HG03064 (cell line): Measurements from ENCODE around the gene XPNPEP2.

Experiments used
- ATAC-seq: cut with Tn5 transposase; IDR thresholded peaks from one replicate; pipeline ENCODE4 v1.9.1; 2021; ENCODE audit warnings: low read depth; ENCODE audit not compliant: unreplicated experiment

Gene XPNPEP2

DNA sequence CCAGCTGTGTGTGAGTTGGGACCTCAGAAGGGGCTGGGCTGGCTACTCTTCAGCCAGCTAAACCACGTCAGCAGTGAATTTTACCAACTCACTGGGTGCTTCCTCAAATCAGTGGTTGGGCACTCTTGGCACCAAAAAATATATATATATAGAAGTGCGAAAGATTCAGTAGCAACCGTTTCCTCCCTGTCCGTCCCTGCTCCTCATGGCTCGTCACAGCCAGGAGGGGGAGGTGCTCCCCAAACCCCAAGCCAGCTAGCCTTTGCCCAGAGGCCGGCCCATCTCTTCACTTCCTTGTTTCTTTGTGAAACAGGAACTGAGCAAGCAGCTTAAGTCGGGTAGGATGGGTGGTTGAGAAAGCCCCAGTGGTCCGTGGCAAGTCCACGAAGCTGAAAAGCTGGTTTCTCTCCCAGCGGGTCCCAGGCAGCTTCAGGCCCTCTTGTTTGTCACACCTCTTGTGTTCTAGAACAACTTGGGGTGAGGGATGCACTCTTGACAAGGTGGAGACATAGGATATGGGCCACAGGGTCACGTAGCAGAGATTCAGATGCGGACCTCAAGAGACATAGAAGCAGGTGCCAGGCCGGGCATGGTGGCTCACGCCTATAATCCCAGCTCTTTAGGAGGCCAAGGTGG is 34.1 kb downstream of the XPNPEP2 start:
- peak; percentile 63 for ATAC-seq

- ATAC-seq = no peak
These were observed 35.1 kb downstream of the XPNPEP2 start for GRCh38 chrX:129773649-129774458.

- no peak for ATAC-seq
These were observed 38.6 kb downstream of the XPNPEP2 start for GRCh38 chrX:129777218-129778030.

- ATAC-seq = no peak
These were observed 40.4 kb downstream of the XPNPEP2 start for GRCh38 chrX:129779086-129779672.

DNA sequence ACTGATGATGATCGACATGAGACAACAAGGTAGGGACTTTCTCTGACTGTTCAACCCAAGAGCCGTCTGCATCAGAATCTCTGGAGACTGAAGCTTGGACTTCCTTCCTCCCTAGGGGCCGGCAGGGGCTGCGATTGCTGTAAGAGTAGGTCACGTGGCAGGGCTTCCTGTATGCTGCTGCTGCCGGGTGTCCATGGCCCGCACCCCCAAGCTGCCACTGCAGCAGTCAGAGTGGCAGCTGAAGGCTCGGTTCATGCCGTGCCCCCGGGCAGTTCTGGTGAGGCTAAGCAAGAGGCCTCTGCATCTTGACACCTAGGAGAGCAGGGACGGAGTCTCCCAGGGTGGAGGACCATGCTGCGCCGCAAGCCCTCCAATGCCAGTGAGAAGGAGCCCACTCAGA is 41.0 kb downstream of the XPNPEP2 start, which contains the start of gene SASH3:
SASH3 (plus strand) TSS at position 203 of the 400 bp plus-strand sequence; CDS start at position 352, 149 bp downstream.
- ATAC-seq = peak; percentile 32

- ATAC-seq = no peak
These were observed 41.8 kb downstream of the XPNPEP2 start for GRCh38 chrX:129780441-129781105.

GRCh38 chrX:129781134-129781672 is 42.4 kb downstream of the XPNPEP2 start:
- ATAC-seq = peak; percentile 59

- no peak for ATAC-seq
These were observed 43.1 kb downstream of the XPNPEP2 start for GRCh38 chrX:129781680-129782495.

GRCh38 chrX:129782706-129783105 is 43.9 kb downstream of the XPNPEP2 start:
- ATAC-seq = no peak

DNA sequence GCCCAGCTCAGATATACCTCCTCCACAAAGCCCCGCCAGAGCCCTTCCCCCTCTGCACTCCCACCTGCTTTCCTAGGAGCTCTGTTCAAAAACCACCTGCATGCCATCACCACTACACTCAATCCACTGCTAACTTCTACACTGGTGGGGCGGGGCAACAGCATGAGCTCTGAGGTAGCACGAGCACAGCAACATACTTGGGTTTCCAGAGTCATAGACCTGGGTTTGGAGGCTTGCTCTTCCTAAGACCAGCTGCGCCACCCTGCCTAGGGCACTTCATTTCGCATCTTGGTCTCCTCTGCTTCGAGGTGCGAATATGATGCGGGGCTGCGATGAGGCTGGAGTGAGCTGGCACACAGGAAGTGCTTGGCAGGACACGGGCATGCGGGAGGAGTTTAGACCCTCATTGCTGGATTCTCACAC is 44.5 kb downstream of the XPNPEP2 start:
- no peak for ATAC-seq

DNA sequence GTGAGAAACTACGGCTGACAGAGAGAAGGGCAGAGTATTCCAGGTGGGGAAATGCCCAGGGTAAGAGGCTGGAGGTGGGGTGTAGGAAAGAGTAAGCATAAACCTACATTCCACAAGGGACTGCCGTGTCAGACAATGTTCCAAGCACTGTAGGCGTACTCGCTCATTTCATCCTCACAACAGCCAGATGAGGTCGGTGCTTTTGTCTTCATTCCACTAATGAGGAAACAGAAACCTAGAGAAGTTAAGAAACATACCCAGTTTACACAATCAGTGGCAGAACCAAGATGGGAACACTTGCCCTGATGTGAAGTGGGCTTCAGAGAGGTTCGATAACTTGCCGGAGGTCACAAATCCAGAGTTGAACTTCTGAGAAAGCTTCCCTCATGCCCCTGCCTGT is 45.6 kb downstream of the XPNPEP2 start:
- no peak for ATAC-seq

DNA sequence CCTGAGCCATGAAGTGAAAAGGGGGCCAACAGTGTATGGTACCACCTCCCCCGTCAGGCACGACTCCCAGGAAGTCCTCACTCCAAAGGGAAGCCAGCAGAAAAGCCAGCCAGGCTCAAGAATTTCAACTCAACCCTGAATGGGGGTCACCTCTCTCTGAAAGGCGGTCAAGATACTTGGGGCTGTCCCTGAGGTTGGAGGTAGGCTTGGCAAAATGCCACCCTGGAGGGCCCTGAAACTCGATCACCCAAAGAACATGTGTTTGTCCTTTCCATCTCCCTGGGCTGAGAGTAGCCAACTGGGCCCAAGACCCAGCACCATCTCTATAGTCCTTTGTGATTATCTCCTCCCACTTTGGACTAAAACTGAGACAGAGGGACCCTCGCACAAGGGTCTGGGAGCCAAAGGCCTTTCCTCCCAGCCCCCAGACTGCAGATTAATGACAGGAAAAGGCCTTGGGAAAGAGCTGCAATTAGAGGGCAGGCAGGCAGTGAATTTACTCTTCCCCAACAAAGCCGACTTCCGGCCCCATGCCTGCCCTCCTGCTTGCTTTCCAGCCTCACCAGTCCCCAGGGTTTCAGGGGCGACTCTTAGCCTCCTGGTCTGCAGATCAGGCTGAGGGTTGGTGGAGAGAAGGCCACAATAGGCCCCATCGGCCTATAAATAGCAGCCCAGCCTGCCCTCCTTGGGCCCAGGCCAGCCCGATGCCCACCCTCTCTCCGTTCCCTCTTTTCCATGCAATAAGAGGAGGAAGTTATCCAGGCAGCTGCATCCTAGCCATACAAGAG is 46.6 kb downstream of the XPNPEP2 start:
- no peak for ATAC-seq

- ATAC-seq = peak; percentile 70
These were observed 47.5 kb downstream of the XPNPEP2 start for GRCh38 chrX:129786210-129786651.

DNA sequence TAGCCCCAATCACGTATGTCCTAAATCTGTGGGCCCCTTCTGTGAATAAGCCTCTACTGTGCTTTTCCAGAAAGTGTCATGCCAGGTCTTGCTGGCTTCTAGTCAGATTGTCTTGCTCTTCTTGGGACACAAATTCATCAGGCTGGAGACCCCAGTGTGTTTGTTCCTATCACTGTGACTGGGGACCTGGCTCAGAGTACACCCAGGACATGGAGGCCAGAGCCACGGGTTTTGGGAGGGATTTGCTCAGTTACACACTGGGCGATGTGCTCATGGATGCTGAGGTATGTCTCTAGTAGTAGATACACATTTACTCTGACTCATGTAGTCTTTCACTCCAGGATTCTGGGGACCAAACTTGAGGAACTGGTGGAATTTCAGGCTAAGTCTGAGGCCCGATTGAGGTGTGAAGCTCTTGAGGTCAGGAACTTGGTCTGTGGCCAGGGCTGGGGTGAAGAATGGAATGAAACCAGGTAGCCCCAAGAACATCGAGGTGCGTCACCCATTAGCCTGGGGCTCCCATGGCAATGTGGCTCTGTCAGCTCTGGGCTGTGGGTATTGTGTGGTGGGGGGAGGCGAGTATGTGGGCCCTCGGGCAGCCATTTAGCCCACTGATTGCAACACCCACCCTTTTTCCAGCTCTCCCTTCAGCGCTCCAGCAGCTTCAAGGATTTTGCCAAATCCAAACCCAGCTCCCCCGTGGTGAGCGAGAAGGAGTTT is 48.7 kb downstream of the XPNPEP2 start:
- ATAC-seq = no peak

DNA sequence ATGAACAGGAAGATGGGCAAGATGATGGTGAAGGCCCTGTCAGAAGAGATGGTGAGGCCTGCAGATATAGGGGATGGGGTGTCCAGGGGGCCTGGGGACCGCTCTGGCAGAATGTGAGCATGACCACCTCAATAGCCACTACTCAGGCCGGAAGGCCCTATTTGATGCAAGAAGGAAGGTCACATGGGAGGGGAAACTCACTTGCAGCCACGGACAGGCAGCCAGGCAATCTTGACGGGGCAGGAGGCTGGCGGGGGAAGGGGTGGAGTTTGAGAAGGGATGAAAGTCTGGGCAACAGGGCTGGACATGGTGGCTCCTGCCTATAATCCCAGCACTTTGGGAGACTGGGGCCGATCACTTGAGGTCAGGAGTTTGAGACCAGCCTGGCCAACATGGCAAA is 49.7 kb downstream of the XPNPEP2 start:
- no peak for ATAC-seq

DNA sequence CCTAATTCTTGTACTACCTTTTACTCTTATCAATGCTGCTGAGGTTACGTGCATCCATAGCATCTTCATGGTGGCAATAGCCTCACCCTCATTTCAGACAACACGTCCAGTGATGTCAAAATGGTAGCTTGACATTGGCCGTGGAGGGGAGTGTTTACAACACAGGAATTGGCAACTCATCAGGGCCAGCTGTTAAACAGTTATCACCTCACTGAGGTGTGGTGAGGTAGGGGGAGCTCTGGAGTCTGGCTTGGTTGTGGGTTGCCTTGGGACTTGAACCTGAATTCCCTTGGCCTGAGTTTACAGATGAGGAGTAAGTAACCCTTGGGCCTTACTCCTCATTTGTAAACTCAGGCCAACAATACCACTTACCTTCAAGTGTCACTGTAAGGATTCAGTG is 51.4 kb downstream of the XPNPEP2 start:
- no peak for ATAC-seq

DNA sequence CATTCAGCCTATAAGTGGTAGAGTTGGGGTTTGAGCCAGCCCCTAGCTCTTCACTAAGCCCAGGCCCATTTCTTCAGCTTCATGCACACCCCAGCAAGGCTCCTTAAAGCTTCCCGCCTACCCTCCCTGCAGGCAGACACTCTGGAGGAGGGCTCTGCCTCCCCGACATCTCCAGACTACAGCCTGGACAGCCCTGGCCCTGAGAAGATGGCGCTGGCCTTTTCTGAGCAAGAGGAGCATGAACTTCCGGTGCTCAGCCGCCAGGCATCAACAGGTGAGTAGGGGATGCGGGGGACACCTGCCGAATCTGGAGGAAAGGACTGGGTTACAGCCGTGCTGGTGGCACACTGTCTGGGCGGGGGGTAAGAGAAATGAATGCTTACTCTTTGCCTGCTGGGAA is 52.0 kb downstream of the XPNPEP2 start:
- ATAC-seq = no peak

DNA sequence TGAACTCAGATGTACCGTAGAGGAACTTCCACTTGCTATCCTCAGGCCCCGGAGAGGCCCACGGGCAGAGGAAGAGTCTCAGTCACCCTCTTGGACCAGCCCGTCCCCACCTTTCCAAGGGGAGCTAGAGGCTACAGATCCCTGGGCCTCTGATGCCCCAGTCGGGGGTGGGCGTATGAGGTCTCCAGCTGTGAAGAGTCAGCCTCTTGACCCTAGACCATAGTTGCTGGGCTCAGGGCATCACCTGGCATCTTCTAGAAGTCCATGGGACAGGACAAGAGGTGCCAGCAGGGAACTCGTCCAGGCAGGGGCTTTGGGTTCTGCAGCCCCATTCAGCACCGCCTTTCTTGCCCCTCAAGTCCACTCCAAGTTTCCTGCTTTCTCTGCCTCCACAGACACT is 52.6 kb downstream of the XPNPEP2 start:
- no peak for ATAC-seq
